Activated CD8-positive, alpha-beta memory T cell treated with anti-CD3 and anti-CD28 coated beads, Interleukin-2, amount 50 U/mL, for 48 hours (primary cell): ENCODE measurements around the gene AKIRIN1.
"Not testable (repeated sequence)": the region's sequence is repeated elsewhere in the genome, so short reads cannot be mapped to it uniquely, and the experiment has no call there.

Experiments used
- DNase-seq: peaks from one replicate; pipeline ENCODE4 v3.0.0-alpha.2; 2020

Gene AKIRIN1

DNA sequence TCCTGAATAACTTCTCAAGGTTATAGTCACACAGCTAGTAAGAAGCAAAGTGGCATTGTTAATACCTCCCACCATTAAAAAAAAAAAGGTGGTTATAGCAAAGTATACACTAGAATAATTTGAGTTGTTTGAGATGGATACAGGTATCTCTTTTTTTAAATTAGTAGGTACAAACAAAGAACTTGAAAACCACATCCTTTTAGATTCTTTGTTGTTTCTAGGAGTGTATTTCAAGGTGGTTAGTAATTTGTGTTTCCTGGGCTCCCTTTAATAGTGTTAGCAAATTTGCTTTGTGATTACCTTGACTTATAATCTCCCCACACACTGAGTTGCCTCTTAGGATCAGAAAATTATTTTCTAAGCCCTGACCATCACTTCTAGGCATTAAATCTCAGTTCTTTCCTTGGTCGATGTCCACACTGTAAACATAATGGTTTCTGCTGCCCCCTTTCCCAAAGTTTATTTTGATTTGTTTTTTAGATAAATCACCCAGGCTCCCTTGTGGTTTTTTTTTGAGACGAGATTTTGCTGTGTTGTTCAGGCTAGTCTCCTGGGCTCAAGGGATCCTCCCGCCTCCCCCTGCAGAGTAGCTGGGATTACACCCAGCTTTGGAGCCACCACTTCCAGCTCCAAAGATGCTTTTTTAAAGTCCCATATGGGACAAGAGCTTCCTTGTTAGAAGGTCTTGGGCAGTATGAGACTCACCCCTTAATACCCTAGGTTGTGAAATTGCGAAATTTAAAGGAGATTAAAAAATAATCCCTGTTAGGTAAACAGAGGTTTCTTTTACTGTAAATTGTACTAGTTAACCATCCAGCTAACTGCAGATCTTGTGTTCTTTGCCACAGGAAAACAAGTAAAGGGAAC lies 6.2 kb downstream of the AKIRIN1 start:
- no peak for DNase-seq

DNA sequence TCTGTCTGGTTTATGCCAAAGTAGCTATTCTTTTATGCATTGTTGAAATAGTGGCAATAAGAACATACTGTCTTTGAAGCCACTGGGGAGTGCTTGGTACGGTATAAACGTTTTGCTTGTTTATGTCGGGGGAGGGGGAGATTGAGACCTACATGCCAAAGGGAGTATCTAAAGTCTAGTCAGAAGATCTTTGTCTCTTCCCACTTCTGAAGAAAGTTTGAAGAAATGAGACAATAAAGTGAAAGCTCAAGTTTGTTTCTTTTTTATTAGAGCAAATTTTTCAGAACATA lies 6.8 kb downstream of the AKIRIN1 start:
- DNase-seq: no peak

DNA sequence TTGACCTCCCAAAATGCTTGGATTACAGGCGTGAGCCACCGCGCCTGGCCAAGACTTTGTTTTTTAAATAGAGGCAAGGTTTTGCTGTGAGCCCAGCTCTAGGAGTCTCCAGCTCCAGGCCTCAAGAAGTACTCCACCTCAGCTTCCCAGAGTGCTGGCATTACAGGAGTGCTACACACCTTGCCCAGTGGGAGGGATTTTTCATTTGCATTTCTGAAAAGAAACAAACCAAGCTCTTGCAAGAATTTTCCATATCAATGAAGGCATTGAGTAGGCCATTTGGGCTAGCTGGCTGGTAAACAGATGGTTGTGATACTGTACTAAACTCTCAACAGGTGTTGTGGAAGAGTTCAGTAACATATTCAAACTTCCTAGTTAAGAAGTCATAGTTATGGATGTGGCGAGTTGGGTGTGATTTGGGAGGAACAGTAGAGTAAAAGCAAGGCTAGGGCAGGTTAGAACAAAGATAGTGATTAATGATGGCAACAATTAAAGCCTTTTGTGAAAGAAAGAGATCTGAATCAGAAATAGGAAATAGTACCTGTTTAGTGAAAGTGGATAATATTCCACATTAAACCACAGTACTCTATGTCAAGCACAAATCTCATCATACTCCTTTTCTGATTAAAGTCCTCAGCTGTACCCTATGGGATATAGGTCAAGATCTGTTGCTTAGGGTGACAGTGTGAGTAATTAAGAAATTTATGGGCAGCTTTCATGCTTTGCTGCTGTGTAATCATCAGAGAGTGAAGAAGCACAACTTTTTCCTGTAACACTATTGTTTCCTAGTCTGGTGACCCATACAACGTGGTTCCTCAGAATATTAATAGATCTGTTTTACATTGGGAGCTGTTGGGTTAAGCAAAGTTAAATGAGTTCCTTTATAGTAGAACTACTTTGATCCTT lies 10.7 kb downstream of the AKIRIN1 start:
- no peak for DNase-seq

DNA sequence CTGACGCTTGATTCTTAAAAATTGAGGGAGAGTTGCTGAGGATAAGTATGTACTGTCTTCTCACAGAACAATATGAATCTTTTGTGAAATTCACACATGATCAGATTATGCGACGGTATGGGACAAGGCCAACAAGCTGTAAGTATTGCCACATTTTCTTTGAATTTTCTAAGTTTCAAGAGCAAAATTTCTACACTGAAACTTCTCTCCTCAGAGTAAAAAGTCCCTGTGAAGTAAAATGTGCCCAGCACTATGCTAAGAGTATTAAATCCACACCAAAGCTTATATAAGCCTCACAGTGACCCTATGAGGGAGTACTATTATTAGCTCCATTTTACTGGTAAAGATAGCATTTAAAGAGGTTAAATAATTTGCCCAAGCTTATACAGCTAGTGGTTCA lies 12.2 kb downstream of the AKIRIN1 start:
- no peak for DNase-seq

DNA sequence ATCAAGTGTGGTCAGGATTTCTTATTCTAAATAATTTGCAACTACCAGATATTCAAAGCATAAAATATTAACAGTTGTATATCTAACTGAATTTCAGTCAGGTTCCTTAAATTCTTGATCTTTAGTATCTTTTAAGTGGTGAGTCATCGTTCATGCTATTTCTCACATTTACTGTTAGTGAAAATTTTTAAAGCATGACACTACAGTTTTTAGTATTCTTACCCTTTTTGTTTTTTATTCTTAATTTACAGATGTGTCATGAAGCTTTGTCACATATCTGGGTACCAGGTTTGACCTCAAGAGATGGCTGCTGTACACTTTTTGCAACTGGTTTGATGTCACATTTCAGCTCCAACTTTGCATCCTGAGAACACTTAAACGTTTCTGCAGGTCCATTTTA lies 12.7 kb downstream of the AKIRIN1 start:
- no peak for DNase-seq

DNA sequence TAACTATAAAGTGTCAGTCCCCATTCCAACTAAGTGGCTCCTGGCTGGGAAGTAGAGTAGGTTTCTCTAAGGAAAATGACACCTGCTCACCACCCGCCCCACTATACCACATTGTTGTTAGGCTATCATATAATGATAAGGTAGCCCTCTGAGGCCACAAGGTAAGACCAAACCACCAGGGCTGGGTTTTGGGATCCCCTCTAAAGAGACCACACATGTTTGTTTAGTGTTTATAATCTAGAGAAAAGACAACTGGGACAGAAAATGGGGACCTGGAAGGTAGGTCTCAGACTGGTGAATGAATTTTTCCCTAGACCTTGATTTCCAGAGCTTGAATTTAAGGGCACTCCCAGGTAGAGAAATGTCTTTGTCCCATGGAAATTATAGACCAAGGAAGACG lies 15.2 kb downstream of the AKIRIN1 start:
- DNase-seq: no peak

DNA sequence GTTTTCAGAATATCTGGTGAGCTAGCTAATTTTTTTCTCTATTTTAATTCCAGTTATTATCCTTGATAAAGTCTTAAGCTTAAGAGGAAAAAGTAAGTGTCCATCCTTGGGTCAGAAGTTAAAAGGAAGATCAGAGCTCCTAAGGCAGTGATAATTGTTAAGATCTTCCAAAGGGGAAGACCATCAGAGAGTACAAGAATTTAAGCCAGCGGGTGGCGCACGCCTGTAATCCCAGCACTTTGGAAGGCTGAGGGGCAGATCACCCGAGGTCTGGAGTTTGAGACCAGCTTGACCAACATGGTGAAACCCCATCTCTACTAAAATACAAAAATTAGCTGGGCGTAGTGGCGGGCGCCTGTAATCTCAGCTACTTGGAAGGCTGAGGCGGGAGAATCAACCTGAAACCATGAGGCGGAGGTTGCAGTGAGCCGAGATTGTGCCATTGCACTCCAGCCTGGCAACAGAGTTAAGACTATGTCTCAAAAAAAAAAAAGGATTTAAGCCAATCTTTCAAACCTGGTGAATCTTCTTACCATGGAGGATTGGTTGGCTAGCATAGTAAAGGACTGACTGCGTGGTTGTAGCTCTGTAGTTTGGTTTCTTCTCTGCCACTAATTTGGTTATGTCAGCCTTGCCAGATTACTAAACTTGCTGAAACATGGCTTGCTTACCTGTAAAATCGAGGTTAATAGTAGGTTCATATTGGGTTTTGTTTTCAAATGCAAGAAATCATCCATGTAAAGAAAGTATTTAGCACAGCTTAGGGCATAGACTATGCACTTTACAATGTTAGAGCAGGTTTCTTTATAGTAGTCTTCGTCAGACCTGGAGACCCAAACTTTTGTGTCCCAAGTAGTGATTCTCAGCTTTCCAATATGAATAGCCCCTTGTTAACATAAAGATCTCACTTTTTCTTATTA lies 15.9 kb downstream of the AKIRIN1 start:
- DNase-seq: no peak

DNA sequence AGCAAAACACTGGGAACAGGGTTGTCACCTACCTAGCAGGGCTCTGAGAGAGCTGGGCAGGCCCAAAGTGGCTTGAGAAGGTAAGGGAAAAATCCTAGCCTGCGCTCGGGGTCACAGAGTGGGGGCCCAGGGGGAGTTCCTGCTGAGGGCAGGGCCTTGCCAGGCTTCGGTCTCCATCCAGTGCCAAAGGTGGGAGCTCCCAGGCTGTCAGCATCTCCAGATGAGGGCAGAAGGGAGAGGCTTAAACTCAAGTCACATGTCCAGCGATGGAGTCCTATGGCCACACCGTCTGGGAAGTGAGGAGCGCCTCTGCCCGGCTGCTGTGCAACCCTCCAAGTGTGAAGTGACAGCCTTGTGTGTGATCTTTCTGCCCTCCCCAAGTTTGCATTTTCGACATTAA lies 23.9 kb downstream of the AKIRIN1 start:
- not testable (repeated sequence) for DNase-seq

DNA sequence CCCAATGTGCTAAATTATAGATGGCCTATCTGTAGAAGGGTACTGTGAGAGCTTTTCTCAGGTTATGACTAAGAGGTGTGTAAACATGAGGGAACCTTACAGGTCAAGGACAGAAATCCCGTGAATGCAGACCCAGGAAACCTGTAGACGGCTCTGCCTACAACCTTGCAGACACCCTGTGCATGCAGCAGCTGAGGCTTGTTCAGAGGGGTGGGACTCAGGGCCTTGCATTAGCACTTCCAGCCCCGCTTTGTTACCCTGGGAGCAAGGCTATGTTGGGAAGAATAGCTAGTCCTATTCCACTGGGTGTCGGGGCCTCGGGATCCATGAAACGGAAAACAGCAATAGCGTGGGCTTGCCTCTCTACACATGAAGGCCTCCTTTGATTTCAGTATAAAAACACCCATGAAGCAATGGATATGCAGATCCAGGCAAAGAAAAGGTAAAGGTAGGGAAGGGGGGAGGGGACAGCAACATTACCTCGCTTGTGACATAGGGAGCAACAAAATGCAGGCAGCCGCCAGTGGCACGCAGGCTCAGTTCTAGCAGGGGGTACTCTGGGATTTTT lies 25.6 kb downstream of the AKIRIN1 start:
- no peak for DNase-seq

DNA sequence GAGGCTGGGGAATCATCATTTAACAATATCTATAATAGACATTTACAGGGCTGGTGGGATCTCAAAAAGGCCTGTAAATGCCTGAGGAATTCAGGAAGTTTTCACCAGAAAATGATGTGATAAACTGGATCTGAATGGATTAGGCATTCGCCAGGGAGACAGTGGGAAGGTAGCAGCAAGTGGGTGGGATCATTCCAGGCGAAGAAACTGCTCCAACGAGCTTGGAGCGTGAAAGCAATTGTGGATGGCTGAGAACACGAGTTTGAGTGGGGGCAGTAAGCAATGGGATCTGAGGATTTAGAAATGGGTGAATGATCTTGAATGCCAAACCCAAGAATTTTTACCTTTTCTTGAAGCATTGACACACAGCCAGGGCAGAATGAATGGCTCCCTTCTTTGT lies 26.2 kb downstream of the AKIRIN1 start:
- DNase-seq: no peak

DNA sequence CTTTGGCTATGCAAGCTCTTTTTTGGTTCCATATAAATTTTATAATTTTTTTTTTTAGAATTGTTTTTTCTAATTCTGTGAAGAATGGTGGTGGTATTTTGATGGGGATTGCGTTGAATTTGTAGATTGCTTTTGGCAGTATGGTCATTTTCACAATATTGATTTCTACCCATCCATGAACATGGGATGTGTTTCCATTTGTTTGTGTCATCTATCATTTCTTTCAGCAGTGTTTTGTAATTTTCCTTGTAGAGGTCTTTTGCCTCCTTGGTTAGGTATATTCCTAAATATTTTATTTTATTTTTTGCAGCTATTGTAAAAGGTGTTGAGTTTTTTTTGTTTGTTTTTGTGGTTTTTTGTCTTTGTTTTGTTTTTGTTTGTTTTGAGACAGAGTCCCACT lies 29.4 kb downstream of the AKIRIN1 start:
- DNase-seq: not testable (repeated sequence)

DNA sequence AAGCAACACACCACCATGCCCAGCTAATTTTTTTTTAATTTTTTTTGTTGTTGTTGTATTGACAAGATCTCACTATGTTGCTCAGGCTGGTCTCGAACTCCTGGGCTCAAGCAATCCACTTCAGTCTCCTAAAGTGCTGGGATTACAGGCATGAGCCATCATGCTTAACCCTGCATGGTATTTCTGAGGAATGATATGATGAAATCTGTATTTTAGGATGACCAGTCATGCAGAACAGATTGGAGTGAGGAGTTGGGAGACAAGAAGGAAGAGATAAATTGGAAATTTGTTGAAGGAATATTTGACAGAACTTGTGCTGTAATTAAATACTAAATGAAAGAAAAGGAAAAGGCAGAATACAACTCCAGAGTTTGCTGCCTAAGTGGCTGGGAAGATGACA lies 30.4 kb downstream of the AKIRIN1 start:
- DNase-seq: no peak

DNA sequence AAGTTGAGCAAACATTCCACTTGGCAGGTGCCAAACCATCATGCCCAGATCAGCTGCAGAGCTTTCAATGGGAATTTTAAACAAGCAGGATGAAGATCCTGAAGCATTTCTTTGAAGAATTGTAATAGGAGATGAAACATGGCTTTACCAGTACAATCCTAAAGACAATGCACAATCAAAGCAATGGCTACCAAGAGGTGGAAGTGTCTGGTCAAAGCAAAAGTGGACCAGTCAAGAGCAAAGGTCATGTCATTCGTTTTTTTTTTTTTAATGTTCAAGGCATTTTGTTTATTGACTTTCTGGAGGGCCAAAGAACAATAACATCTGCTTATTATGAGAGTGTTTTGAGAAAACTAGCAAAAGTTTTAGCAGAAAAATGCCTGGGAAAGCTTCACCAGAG lies 32.1 kb downstream of the AKIRIN1 start:
- no peak for DNase-seq

DNA sequence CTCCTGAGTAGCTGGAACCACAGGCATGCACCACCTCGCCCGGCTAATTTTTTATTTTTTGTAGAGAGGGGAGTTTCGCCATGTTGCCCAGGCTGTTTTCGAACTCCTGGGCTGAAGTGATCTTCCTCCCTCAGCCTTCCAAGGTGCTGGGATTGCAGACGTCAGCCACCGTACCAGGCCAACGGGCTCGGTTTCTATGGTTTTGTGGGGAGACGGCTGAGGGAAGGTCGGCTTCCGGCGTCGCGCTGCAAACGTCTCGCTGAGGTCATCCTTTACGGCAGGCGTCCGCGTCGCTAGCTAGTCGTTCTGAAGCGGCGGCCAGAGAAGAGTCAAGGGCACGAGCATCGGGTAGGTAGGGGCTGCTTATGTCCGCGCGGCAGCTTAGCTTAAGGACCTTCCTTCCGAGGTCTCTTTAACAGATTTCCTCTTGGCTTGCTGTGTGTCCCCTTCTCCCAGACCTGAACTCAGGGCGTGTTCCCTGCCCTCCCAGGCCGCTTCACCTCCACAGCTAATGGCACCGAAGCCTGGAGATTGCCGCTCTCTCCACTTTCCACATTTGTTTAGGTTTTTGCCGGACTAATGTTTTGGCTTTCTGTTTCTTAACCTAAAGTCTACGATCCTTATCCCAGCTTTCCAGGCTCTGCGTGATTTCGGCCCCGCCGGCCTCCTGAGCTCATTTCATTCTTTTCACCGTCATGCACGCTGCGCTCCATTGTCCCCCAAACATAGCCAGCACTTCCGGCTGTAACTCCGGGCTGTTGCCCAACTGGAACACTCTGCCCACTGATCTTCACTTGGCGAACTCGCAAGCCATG lies 35.2 kb downstream of the AKIRIN1 start, which contains the start of gene NDUFS5:
NDUFS5 (plus strand) TSS at position 300 of the 815 bp plus-strand sequence. CDS start 2,375 bp downstream, outside the sequence.
- peak; percentile 90 for DNase-seq

DNA sequence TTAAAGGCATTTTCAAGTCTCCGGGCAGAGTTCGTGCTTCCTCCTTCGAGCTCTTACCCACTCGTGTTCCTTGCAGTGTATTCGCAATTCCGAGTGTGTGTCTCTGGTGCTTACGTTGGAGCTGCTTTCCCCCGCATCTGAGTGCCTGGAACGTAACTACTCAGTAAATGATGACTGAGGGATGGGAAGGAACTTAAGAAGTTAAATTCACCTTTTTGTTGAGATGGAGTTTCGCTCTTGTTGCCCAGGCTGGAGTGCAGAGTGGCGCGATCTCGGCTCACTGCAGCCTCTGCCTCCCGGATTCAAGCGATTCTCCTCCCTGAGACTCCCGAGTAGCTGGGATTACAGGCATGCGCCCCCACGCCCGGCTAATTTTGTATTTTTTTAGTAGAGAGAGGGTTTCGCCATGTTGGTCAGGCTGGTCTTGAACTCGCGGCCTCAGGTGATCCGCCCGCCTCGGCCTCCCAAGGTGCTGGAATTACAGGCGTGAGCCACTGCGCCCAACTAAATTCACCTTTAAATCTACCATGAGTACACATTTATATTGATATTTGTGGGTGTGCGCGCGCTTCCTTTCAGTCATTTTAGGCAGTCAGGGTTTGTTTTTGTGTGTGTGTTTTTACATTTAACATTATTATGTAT lies 35.9 kb downstream of the AKIRIN1 start:
- no peak for DNase-seq

DNA sequence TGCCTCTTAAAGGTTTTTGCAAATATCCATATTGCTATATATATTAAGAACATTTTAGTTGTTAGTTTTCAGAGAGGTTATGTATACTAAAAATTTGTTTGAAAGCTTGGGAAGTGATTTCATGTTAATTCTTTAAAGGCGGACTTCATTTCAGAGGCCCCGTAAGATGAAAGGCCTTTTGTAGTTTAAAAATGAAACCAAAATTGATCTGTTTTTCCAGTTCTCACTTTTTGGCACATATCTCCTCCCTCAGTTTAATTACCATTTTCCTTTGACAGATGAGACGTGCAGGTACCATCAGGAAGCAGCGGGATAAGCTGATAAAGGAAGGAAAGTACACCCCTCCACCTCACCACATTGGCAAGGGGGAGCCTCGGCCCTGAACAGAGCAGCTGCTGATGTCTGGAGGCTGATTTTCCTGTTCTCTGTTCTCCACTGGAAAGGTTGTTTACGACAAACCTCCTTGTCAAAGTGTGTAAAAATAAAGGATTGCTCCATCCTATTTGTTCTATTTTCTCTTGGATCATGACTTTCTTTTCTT lies 43.1 kb downstream of the AKIRIN1 start:
- peak; percentile 45 for DNase-seq

DNA sequence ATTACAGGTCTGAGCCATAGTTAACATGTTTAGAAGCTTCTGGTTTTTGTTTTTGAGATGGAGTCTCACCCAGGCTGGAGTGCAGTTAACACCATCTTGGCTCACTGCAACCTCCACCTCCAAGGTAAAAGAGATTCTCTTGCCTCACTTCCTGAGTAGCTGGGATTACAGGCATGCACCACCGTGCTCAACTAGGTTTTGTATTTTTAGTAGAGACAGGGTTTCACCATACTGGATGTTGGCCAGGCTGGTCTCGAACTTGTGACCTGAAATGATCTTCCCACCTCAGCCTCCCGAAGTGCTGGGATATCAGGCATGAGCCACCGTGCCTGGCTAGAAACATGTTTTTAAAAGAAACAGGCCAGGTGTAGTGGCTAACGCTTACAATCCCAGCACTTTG lies 45.6 kb downstream of the AKIRIN1 start:
- DNase-seq: peak; percentile 18

DNA sequence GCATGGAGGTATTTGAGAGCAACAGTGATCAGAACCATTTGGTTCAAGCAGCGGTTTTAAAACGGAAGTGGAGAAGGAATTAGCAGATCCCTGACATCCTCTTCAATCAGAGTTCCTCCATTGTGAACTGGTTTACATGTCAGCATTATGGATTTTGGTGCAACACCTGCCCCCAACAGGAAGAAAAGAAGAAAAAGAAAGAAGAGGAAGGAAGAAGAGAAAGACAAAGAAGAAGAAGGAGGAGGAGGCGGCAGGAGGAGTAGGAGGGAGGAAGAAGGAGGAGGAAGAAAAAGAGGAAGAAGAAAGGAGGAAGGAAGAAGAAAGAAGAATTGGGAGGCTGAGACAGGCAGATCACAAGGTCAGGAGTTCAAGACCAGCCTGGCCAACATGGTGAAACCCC lies 52.4 kb downstream of the AKIRIN1 start:
- no peak for DNase-seq

DNA sequence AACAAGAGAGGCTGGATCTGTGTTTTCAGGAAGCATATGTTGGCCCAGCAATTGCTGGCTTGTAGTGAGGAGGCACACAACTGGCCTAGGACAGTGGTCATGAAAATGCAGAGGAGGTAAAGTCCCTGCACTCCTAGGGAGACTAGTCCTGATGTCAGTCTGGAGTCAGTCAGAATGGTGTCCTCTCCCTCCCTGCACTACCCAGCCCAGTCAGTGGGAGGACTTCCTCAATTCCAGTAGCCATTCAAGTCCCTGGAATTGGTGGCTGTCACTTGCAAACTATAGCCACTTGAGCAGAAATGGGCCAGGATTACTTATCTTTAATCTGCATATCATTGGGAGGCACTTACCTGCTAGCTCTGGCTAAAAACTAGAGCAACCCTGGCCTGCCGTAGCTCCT lies 53.7 kb downstream of the AKIRIN1 start:
- DNase-seq: no peak

DNA sequence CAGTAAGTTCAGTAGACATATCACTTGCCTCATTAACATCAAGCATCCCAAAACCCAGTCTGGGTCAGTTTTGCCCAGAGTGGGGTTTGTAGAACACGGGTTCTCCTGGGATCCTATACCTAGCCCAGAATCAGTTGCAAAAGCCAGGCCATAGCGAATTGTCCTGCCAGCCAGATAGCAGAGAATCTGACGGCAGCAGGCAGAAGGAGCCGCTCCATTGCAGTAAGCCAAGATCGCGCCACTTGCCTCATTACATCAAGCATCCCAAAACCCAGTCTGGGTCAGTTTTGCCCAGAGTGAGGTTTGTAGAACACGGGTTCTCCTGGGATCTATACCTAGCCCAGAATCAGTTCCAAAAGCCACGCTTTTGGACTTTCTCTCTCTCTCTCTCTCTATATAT lies 54.2 kb downstream of the AKIRIN1 start:
- DNase-seq: no peak
